Neural cell (in vitro differentiated cells): Measurements from ENCODE around the gene MED15.

Experiments used
- POLR2AphosphoS5 ChIP-seq: IDR thresholded peaks from 2 replicates; pipeline ENCODE4 v1.6.1; 2012
- SMC3 ChIP-seq: fragments of 450-650 bp; conservative IDR thresholded peaks from 2 replicates; pipeline ENCODE4 v1.6.1; 2014; ENCODE audit warnings: antibody characterized with exemption, mild to moderate bottlenecking, moderate library complexity; ENCODE audit not compliant: poor library complexity

DNA sequence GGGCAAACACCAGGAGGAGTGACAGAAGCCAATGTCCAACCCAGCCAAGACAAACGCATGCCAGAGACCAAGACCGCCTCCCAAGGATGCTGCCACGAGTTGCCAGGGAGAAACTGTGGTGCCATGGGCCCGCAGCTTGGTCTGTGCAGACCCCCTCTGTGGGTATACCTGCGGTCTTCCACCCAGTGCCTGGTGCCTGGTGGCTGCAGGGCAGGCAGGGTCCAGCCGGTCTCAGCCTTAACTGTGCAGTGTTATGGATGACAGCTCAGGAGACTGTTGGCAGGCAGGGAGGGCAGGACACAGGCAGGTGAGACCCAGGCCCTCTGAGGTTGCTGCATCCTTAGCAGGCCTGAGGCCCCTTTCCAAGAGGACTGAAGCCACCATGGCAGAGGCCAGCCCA is 97.9 kb downstream of the MED15 start:
- TF ChIP-seq POLR2AphosphoS5 (no peak), SMC3 (no peak)
